ENCODE measurements around the gene PAPPA.

PAPPA gene, protein sequence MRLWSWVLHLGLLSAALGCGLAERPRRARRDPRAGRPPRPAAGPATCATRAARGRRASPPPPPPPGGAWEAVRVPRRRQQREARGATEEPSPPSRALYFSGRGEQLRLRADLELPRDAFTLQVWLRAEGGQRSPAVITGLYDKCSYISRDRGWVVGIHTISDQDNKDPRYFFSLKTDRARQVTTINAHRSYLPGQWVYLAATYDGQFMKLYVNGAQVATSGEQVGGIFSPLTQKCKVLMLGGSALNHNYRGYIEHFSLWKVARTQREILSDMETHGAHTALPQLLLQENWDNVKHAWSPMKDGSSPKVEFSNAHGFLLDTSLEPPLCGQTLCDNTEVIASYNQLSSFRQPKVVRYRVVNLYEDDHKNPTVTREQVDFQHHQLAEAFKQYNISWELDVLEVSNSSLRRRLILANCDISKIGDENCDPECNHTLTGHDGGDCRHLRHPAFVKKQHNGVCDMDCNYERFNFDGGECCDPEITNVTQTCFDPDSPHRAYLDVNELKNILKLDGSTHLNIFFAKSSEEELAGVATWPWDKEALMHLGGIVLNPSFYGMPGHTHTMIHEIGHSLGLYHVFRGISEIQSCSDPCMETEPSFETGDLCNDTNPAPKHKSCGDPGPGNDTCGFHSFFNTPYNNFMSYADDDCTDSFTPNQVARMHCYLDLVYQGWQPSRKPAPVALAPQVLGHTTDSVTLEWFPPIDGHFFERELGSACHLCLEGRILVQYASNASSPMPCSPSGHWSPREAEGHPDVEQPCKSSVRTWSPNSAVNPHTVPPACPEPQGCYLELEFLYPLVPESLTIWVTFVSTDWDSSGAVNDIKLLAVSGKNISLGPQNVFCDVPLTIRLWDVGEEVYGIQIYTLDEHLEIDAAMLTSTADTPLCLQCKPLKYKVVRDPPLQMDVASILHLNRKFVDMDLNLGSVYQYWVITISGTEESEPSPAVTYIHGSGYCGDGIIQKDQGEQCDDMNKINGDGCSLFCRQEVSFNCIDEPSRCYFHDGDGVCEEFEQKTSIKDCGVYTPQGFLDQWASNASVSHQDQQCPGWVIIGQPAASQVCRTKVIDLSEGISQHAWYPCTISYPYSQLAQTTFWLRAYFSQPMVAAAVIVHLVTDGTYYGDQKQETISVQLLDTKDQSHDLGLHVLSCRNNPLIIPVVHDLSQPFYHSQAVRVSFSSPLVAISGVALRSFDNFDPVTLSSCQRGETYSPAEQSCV (N-terminal part only)

DNA sequence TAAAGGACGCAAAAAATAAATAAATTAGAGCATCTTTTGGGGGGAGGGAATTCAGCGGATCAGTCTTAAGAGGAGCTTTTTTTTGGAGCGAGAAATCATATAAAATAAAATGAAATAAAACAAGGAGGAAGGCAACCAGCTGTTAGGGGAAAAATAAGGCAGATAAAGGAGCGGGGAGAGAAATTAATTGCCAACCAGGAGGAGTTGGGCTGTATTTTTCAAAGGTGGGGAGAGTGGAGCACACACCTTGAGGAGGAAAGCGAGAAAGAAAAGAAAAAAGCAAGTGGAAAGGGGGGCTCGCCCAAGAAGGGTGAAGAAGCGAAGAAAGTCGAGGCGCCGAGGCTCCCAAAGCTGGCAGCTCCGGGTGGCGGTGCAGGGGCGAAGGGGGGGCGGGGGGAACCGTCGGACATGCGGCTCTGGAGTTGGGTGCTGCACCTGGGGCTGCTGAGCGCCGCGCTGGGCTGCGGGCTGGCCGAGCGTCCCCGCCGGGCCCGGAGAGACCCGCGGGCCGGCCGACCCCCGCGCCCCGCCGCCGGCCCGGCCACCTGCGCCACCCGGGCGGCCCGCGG is at the start of gene PAPPA:
TSS of gene PAPPA (plus strand) at position 27 of the 569 bp plus-strand sequence. CDS start at position 409, 382 bp downstream.
- DNase-seq: no peak

DNA sequence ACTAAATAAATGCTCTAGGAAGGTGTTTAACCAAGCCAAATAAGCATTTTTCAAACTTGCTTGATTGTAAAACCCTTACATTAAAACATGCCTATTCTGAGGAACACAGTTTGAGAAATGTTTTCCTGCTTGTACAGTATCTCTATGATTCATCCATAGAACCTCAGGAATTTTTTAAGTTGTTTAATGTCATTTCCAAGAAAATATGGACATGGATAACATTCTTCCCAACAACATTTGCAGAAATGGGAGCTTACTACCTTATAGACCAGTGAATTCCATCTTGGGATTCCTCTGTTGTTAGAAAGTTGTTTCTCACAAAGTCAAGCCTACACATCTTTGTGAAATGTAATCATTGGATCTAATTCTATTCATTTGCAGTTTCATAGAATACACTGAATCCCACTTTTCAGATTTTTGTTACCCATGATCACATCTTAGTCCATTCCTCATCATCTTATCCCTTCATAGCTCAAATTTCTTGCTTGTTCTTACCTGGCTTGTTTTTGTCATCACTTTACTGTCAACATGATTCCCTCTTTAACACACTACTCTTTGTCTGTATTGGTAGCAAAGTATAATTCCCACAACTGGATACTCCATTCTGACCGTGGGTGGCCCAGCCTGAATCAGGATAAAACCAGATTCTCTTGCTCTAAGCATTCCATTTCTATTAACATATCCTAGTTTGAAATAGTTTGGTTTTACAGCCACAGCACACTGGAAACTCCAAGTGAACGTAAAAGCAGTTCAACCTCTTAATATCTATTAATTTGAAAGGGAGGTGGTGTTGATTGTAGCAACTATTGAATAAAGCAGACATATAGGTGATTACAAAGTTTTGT is 49.4 kb upstream of the PAPPA start:
- DNase-seq: no peak

DNA sequence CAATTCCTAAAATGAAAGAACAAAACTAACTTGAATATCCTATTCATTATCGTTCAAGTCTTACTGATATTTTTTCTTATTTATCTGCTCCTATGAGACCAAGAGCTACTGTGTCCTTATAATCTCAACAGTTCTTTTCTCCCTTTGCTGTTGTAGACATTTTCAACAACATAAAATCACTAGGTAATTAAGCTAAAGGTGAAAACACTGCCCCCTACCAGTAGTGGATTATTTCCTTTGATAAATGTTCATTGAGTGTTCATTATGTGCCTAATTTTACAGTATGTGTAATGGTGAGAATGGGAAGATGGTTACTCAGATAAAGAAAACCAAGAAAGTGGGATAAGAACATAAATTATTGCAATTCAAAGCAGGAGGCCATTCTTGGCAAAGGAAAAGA is 41.4 kb upstream of the PAPPA start:
- no peak for DNase-seq

DNA sequence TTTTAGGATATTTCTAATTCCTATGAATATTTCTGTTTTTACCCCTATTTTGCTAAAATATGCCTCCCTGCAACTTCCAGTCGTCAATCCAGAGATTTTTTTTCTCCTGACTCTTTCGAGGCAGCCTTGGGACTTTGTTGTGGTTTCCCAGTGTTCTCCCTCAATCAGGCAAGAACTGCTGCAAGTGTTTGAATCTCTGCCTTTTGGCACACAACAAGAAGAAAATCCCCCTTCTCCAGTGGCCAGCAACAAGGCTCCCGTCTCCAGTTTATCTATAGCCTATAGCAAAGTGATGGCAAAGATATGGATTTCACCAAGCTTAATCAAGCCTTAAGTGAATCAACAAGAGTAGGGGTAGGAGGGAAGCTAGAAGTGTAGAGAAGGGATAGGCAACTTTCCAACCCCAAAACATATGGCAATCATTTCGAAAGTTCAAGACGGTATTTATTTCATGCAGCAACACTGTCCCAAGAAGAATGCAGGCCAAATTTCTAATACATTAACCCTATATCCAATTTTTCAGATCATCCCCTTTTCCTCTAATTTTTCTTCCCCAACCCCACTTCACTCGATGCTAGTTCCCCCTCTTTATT is 37.7 kb upstream of the PAPPA start:
- DNase-seq: no peak

DNA sequence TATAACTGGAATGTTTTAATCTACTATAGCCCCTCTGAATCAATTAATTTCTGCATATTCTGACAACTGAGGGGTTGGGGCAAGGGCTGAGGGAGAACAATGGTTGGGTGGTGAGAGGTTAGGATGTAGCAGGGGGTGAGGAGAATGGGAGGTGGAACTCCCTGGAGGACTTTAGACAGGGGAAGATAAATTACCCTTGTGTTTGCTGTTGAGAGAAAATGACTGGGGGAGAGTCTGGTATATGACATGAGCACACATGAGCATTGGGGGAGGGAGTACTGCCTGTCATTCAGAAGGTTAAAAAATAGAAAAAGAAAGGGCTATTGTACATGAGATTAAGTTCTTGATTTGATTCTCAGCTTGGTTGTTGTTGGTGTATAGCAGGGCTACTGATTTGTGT is 37.2 kb upstream of the PAPPA start:
- DNase-seq: no peak

DNA sequence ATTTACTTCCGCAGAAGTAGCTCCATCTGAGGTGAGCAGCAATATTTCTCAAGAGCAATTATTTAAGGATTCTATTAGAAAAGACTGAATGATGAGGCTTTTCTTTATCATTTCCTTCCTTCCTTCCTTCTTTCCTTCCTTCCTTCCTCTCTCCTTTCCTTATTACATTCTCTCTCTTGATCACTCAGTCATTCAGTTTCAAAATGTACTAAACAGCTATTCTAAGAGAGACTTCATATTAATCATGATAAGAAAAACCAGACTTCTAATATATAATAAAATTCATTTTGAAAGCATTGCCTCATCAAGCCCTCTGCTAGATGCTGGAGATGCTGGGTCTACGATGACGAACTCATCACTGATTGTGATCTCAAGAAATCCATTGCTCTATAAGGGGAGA is 30.4 kb upstream of the PAPPA start:
- no peak for DNase-seq

DNA sequence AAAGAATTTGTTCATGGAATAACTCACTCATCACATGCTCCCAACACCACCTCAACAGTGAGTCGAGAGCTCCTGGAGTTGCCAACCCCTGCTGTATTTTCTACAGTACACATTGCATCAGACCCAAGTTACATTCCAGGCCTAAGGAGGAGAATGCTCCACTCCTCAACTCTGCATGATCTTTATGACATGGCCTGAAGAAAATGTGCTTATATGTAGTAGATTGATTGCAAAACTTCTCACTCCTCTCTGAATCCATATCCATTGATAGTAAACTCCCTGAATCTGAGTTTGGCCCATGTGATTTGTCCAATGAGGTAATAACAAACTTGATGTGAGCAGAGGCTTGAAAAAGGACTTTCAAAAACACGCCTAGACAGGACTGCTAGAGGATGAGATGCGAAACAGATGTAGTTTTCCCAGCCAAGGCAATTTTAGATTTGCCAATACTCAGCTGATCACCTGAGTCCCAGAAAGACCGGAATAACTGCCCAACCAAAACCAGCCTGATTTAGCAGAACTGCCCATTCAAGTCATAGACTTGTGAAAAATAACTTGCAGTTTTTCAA is 29.0 kb upstream of the PAPPA start:
- no peak for DNase-seq

DNA sequence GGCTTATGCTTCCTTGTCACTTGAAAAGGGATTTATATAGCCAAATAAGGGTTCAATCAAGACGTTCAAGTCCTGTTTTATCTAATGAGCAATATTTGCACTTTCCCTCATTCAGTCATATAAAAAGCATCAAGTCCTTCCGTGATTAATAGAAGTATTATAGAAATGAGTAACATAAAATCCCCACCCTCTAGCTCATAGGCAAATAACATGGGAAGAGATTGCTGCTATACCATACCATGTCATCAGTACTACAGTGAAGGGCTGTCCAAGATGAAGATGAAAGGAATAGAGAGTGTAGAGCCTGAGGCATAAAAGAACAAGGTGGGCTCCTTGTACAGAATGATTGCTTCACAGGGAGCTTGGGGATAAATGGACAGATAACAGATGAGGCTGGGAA is 20.4 kb upstream of the PAPPA start:
- no peak for DNase-seq

DNA sequence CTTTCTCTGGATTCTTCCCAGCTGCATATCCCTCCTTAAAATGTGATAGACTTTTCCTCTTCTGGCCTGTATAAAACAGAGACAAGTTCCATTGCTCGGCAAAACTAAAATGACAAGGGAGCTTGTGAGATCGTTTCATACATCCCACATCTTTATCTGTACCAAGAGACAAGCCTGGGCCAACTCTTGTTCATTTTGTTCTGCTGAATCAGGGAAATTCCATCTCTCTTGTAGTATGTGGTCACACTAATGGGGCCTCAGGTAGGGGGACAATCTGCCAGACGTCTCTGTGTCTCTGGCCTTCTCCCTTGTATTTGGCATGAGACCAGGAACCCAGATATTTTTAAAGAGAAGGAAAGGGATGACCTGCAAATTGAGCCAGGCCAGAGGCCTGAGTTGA is 18.6 kb upstream of the PAPPA start:
- no peak for DNase-seq

DNA sequence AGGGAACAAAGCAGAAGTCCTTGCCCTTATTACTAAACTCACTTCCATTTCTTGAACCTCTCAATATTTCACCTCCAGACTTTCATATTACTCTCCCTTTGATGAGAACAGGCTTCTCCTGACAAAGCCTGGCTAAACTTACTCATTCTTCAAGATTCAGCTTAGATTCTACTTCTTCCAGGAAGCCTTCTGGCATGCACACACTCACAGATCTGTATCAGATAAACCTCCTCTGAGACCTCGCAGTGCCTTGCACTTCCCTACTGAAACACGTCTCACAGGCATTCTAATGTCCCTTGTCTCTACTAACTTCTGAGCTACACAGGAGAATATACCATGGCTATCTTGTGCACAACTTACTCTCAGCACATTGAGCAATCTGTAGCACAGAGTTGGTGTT is 16.6 kb upstream of the PAPPA start:
- no peak for DNase-seq

DNA sequence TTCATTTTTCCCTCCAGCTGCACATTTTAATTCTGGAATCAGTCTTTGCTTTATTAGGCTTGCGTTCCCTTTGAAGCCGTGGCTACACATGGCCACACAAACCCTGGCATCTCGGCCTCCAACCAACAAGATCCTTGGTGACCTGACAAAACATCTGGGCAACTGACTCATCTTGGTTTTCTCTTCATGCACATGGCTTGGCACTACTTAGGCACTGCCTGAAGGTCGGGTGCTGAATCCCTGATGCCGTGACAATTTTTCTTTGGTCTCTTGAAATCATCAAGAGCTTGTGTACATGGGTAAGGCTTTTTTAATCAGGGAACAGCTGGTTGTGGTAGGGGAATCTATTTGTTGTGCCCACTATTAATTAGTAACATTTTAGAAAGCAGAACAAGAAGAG is 16.0 kb upstream of the PAPPA start:
- no peak for DNase-seq

DNA sequence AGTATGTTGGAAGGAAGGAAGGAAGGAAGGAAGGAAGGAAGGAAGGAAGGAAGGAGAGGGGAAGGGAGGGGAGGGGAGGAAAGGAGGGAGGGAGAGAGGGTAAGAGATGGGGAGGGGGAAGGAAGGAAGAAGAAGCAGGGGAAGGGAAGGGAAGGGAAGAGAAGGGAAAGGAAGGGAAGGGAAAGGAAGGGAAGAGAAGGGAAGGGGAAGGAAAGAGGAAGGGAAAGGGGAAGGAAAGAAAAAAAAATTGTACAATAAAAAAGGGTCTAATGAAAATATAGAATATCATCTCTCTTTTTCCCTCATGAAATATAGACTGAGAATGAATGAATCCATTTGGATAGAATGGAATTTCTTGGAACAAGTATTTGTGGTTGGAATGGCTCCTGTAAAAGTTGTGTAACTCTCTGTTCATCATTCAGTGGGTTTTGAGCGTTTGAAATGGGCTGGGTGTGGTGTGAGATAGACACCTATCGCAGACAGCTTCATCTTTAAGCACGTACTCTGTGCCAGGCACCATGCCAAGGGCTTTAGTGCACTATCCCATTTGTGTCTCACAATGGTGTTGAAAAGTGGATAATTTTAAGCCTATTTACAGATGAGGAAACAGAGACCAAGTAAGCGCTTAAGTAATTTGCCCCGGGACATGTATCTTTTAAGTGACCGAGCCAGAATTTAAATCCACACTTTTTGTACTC is 11.6 kb upstream of the PAPPA start:
- no peak for DNase-seq

DNA sequence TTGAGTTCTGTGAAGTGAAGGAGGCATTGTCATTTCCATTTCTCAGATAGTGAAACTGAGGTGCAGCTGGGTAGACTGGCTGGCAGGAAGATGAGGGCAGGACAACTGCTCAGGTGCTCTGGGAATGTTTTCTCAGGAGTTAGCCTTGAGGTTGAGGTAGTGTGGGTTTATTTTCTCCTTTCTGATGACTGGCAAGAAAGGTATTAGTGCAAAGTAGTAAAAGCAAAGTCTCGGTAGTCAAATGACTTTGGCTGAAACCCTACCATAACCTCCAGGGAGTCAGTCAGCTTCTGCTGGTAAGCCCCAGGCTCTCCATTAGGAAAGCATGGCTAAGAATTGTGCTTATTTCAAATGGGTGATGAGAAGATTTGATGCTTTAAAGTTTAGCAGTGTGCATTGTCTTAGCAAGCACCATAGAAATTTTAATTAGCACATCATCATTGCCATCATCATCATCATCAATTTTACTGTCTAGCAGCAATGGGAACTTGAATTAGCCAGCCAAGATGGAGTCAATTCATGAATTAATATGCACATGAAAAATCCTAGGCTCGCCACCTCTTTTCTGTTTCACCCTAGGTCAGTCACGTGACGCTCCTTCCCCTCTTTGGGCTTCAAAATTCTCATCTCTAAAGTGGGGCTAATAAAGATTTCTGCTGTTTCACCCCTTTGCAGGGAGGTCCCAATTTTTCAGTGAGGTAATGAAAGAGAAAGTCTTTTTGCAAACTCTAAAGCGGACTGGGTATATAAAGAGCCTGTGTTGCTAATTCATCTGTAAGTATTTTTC is 10.7 kb upstream of the PAPPA start:
- no peak for DNase-seq

DNA sequence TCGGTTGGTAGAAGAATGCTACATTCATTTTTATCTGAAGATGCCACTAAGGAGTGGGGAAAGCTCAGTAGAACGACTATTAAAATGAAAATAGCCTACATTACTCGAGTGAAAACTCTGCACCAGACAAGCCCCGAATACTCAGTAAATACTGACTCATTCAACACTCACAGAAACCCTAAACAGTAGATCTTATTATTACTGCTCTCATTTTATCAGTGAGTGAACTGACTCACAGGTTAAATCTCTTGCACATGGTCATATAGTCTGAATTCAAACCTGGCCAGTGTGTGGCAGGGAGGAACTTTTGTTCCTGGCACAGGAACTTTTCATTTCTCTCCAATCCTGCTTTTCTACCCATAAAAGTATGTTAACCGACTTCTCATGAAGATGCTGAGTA is 9.6 kb upstream of the PAPPA start:
- DNase-seq: no peak

DNA sequence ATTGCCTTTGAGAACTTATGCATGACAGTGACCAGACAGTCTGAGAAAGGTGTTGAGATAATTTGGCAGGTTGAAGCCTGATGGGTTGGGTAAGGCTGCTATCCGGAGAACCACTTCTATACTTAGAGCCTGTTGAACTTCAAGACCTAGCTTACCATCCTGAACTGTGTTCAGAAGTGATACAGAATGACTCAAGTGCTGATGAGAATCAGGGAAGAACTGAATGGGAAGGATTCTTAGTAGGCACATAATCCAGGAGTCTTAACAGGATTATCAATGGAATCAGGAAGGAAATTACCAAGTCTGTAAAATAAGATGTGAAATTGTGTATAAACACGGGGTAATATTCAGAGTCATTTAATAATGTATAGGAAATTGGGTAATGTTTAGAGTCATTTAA is 9.0 kb upstream of the PAPPA start:
- DNase-seq: no peak

DNA sequence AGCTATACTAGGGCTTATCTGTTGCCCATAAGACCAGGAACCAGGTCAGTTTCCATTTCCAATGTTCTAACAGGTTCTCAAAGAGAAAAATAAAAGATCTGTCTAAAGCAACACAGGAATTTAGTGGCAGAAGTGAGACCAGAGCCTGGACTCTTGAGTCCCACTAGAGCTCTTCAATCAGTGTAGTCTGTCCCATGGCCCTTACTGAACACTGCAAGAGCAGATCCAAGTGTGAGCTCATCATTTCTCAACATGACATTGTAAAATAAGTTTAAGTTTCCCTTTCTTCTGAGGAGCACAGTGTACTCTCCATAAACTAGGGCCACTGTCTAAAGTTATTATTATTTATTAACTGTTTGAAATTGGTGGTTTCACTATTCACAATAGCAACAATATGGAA is 8.6 kb upstream of the PAPPA start:
- DNase-seq: no peak

DNA sequence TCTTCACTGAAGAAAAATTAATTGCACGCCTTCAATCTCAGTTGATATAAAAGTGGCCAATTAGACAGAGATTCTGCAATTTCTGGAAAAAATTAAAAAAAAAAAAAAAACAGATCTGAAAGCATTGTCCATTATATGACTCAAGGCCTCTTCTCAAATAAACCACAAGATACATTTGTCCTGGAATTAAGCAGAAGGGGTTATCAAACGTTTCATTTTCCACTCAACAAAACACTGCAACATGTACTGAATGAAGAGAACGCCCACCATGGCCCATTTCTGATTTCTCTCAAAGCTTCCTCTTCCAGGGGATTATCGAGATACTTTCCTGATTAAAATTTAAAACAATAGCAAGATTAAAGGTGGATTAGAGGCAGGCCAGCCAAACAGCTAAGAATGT is 5.8 kb upstream of the PAPPA start:
- no peak for DNase-seq

DNA sequence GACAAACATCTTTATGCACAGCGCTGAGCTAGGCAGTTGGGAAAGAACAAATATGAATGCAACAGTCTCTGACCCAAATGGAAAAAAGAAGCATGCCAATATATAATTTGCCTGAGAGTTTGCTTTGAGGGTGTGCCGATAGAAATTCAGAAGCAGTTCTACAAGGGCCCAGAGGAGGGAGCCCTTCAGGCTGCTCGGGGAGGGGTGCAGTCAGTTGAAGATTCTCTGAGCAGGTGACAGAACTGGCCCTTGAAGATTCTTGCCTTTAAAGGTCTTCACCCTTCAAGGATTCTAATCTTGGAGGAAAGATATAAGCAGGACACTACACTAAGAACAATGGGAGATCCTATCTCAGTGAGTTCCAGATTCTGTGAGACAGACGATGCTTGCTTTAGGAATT is 3.7 kb upstream of the PAPPA start:
- DNase-seq: no peak

DNA sequence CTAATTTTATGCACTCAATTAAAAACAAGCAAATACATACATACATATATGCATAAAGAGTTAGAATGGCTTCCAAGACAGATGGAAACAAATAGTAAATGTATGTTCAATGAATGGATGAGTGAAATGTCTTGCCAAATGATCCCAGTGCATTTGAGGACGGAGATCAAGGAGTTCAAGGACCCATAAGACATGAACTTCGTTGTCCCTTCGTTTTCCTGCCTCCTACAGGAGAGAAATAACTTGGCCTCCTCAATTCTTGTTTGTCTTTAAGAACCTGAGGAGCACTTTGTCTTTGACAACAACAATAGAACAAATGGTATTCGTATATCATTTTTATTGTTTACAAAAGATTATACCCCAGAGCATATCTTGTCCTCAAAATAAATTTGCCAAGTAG is 2.4 kb upstream of the PAPPA start:
- DNase-seq: no peak

DNA sequence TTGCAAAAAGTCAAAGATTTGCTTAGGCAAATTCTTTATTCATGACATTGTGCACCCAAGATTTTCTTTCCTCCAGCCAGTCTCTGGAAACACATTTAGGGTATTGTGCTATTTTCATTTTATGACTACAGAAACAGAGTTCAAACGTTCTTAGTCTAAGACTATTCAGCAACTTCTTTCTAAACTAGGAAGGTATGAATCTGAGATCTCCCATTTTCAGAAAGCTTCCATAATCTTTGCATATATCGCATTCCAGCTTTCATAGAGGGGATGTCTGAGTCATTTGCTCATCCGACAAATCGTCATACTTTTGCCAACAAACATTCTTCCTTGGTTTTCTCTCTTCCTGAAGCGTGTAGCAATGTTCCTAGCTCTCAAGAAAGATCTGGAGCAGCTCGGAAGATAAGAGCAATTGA is 1.6 kb upstream of the PAPPA start:
- no peak for DNase-seq

Measured in NCI-H146 (cell line).